Upper lobe of left lung (tissue), 6 donors: ENCODE measurements around the gene HES2. TPM values are rescaled to one million over a fixed set of nuclear protein-coding genes. Genes with fewer than 3 reads are reported as not detected.

Experiments
- ATAC-seq, 2 donors: fragments of 200-7000 bp; cut with Tn5 transposase; one replicate each; pipeline ENCODE4 v1.9.1; 2022; ENCODE audit warnings: mild to moderate bottlenecking in 2 of 2, moderate library complexity in 2 of 2; ENCODE audit not compliant: low FRiP score in 2 of 2
- DNase-seq, 2 donors: peaks; one replicate each; pipeline ENCODE4 v3.0.0-alpha.2; 2019 to 2020
- H3K27ac ChIP-seq, 4 donors: fragments of 200-600 bp; sonication (generic); one replicate each; pipeline ENCODE4 v1.5.1; 2016 to 2019
- H3K27me3 ChIP-seq, 4 donors: fragments of 200-600 bp; sonication (generic); one replicate each; pipeline ENCODE4 v1.5.1; 2017 to 2019
- H3K36me3 ChIP-seq, 4 donors: fragments of 200-600 bp; sonication (generic); one replicate each; pipeline ENCODE4 v1.5.1; 2016 to 2019
- H3K4me1 ChIP-seq, 4 donors: fragments of 200-600 bp; sonication (generic); one replicate each; pipeline ENCODE4 v1.5.1; 2018 to 2019
- H3K4me3 ChIP-seq, 4 donors: fragments of 200-600 bp; sonication (generic); one replicate each; pipeline ENCODE4 v1.5.1; 2017 to 2019; ENCODE audit warnings: mild to moderate bottlenecking in 2 of 4, moderate library complexity in 1 of 4
- H3K9me3 ChIP-seq, 4 donors: fragments of 200-600 bp; sonication (generic); one replicate each; pipeline ENCODE4 v1.5.1; 2018 to 2019
- EP300 ChIP-seq, 4 donors: sonication (generic); formaldehyde crosslinking; IDR thresholded peaks; one replicate each; pipeline ENCODE4 v1.5.1; 2017; ENCODE audit warnings: antibody characterized with exemption in 4 of 4, control low read depth in 2 of 4
- POLR2A ChIP-seq, 4 donors: fragments of 450-650 bp; IDR thresholded peaks; one replicate each; pipeline ENCODE4 v1.5.1; 2016 to 2017; ENCODE audit warnings: antibody characterized with exemption in 4 of 4, mild to moderate bottlenecking in 2 of 4
- POLR2AphosphoS5 ChIP-seq, 2 donors: sonication (generic); formaldehyde crosslinking; IDR thresholded peaks; one replicate each; pipeline ENCODE4 v1.5.1; 2017; ENCODE audit warnings: antibody characterized with exemption in 2 of 2
- WGBS, 2 donors: methylation state at CpG; one replicate each; pipeline ENCODE4 v1.1.5; 2017 to 2018; 5-methylcytosine and 5-hydroxymethylcytosine counted together
- total RNA-seq, 6 donors: library from RNA; depleted of rRNA in 4 of 6; stranded (reverse); fragments of >200 nt in 4 of 6; gene quantifications; one replicate each; pipeline versions ENCODE4 v1.1.0 to v1.2.1, GENCODE V29; 2016 to 2021
- TF ChIP-seq, protein P1 (sequence below), 6 experiments: fragments of 450-650 bp in 4 of 6; fragments of 200-600 bp in 2 of 6; sonication (generic) in 2 of 6; IDR thresholded peaks; one replicate each; pipeline ENCODE4 v1.5.1; 2016 to 2019; ENCODE audit warnings: antibody characterized with exemption in 6 of 6
- donor health status: DM: no; HTN: no; CAD: no; lungs with moderate emphysema.
- donor health status: DM: no; HTN: yes; CAD: no; lungs with severe emphysema.

Gene HES2
- total RNA-seq, 6 donors from 2014 or later, result 1.8 to 11.4 (median 3.7) TPM

GRCh38 chr1:6427441-6428390 lies 8.0 kb upstream of the HES2 start:
- 71 to 79% methylated on average over 12 to 25 of the region's 26 CpGs for WGBS, 2 donors

GRCh38 chr1:6426972-6427350 lies 7.2 kb upstream of the HES2 start:
- H3K4me3 ChIP-seq, result no peak overlapping the region
- H3K4me1 ChIP-seq, result peaks cover 21 to 31% (median 24%) of the 10 kb centered on the region in 4 donors
- TF ChIP-seq, protein P1, sequence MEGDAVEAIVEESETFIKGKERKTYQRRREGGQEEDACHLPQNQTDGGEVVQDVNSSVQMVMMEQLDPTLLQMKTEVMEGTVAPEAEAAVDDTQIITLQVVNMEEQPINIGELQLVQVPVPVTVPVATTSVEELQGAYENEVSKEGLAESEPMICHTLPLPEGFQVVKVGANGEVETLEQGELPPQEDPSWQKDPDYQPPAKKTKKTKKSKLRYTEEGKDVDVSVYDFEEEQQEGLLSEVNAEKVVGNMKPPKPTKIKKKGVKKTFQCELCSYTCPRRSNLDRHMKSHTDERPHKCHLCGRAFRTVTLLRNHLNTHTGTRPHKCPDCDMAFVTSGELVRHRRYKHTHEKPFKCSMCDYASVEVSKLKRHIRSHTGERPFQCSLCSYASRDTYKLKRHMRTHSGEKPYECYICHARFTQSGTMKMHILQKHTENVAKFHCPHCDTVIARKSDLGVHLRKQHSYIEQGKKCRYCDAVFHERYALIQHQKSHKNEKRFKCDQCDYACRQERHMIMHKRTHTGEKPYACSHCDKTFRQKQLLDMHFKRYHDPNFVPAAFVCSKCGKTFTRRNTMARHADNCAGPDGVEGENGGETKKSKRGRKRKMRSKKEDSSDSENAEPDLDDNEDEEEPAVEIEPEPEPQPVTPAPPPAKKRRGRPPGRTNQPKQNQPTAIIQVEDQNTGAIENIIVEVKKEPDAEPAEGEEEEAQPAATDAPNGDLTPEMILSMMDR (IDR thresholded peaks at IDR 0.05), result no peak
- TF ChIP-seq EP300 (IDR thresholded peaks at IDR 0.05) (no peak), POLR2AphosphoS5 (IDR thresholded peaks at IDR 0.05) (no peak), POLR2A (IDR thresholded peaks at IDR 0.05) (no peak)
- WGBS, 2 donors, result 79 to 80% methylated on average over 10 of the region's 10 CpGs
- no peak overlapping the region for H3K27ac ChIP-seq
- H3K36me3 ChIP-seq, result no peaks in the 10 kb centered on the region
- H3K27me3 ChIP-seq, result peaks cover 0 to 38% (median 21%) of the 10 kb centered on the region in 4 donors
- ATAC-seq (no peak), DNase-seq (no peak)
- H3K9me3 ChIP-seq, result no peaks in the 10 kb centered on the region

More at GRCh38 chr1:6427441-6428390, 8.0 kb upstream of the HES2 start:
- peaks cover 0 to 37% (median 21%) of the 10 kb centered on the region in 4 donors for H3K27me3 ChIP-seq
- H3K9me3 ChIP-seq, result no peaks in the 10 kb centered on the region
- no peaks in the 10 kb centered on the region for H3K36me3 ChIP-seq
- DNase-seq (no peak), ATAC-seq (no peak)
- TF ChIP-seq, protein P1 (IDR thresholded peaks at IDR 0.05), result no peak
- no peak for TF ChIP-seq EP300 (IDR thresholded peaks at IDR 0.05)
- H3K27ac ChIP-seq, result no peak overlapping the region
- H3K4me1 ChIP-seq, result peaks cover 21 to 30% (median 23%) of the 10 kb centered on the region in 4 donors
- H3K4me3 ChIP-seq, result no peak overlapping the region

- ATAC-seq, result no peak
- Histone ChIP-seq H3K4me3 (no peak overlapping the region), H3K4me1 (peaks cover 21 to 31% (median 24%) of the 10 kb centered on the region in 4 donors), H3K27me3 (peaks cover 0 to 42% (median 24%) of the 10 kb centered on the region in 4 donors), H3K27ac (no peak overlapping the region), H3K9me3 (no peaks in the 10 kb centered on the region), H3K36me3 (no peaks in the 10 kb centered on the region)
- WGBS, 2 donors, result 81 to 83% methylated on average over 4 to 7 of the region's 9 CpGs
- no peak for DNase-seq
- TF ChIP-seq, protein P1 (IDR thresholded peaks at IDR 0.05), result no peak
- TF ChIP-seq POLR2A (IDR thresholded peaks at IDR 0.05) (no peak), EP300 (IDR thresholded peaks at IDR 0.05) (no peak), POLR2AphosphoS5 (IDR thresholded peaks at IDR 0.05) (no peak)
These were observed 6.7 kb upstream of the HES2 start for GRCh38 chr1:6426277-6426971.

GRCh38 chr1:6425658-6426057 lies 5.9 kb upstream of the HES2 start:
- H3K36me3 ChIP-seq, result no peaks in the 10 kb centered on the region
- peaks cover 0 to 49% (median 24%) of the 10 kb centered on the region in 4 donors for H3K27me3 ChIP-seq
- no peak for DNase-seq
- ATAC-seq, result no peak
- TF ChIP-seq, protein P1 (IDR thresholded peaks at IDR 0.05), result no peak
- TF ChIP-seq POLR2AphosphoS5 (IDR thresholded peaks at IDR 0.05), result no peak
- TF ChIP-seq POLR2A (IDR thresholded peaks at IDR 0.05), result no peak
- TF ChIP-seq EP300 (IDR thresholded peaks at IDR 0.05), result no peak
- H3K9me3 ChIP-seq, result no peaks in the 10 kb centered on the region
- H3K27ac ChIP-seq, result no peak overlapping the region
- no peak overlapping the region for H3K4me3 ChIP-seq
- WGBS, 2 donors, result 75 to 77% methylated on average over 4 to 6 of the region's 6 CpGs
- H3K4me1 ChIP-seq, result peaks cover 24 to 36% (median 26%) of the 10 kb centered on the region in 4 donors
